ENCODE results near the gene ADH4. TPM values are rescaled to one million over a fixed set of nuclear protein-coding genes. Genes with fewer than 3 reads are reported as not detected.
"Not testable (repeated sequence)": the region's sequence is repeated elsewhere in the genome, so short reads cannot be mapped to it uniquely, and the experiment has no call there.

The ADH4 gene
- polyA plus RNA-seq (2012; rRNA removed), result not detected in 2 replicates
- polyA plus RNA-seq (2012; cell fraction: cytosol; rRNA removed), result not detected in 2 replicates
- not detected in 2 replicates for polyA plus RNA-seq (2012; cell fraction: nucleus; rRNA removed)

GRCh38 chr4:99144070-99144469 is at the start of gene ADH4:
ADH4 (minus strand) TSS chr4:99144297; CDS start chr4:99144222, 75 bp downstream.
- H3K27me3 ChIP-seq (ENCODE audit: insufficient read depth), result no peaks in the 10 kb centered on the region
- DNase-seq, result no peak
- no peak within 1 kb of the TSS for H3K27ac ChIP-seq (ENCODE audit: low read depth in 2 of 2, low read length in 1 of 2)
- H4K20me1 ChIP-seq (ENCODE audit: insufficient read depth), result no peaks in the 10 kb centered on the region
- no peak within 1 kb of the TSS for H3K9ac ChIP-seq
- H2AFZ ChIP-seq (ENCODE audit: low read depth), result 0 out of 2 replicates have a peak within 1 kb of the TSS, but pooled peaks have one; percentile 30
- ChIA-PET CTCF (no interaction called here), POLR2A (no interaction called here)
- no peaks in the 10 kb centered on the region for H3K36me3 ChIP-seq (replicated peaks in 1 of 2; ENCODE audit: control insufficient read depth in 1 of 2, insufficient read depth in 2 of 2, low read length in 1 of 2)
- H3K4me2 ChIP-seq, result no peak within 1 kb of the TSS
- no peaks in the 10 kb centered on the region for H3K9me3 ChIP-seq
- 74% methylated on average over 2 of the region's 2 CpGs for WGBS (ENCODE audit: low lambda C conversion rate)
- no peaks in the 10 kb centered on the region for H3K9me2 ChIP-seq
- H3K4me1 ChIP-seq (ENCODE audit: control insufficient read depth in 1 of 2, insufficient read depth in 2 of 2, low read depth in 1 of 2, low read length in 1 of 2), result no peaks in the 10 kb centered on the region
- no peaks in the 10 kb centered on the region for H3K79me2 ChIP-seq (ENCODE audit: insufficient read depth)
- no peaks in the 10 kb centered on the region for H3F3A ChIP-seq (replicated peaks; ENCODE audit: insufficient read depth)
- TF ChIP-seq FOXJ3 (CRISPR knock-in tag; IDR thresholded peaks at IDR 0.05) (no peak), GATA2 (CRISPR knock-in tag; IDR thresholded peaks at IDR 0.05) (no peak), NRF1 (IDR thresholded peaks at IDR 0.05; ENCODE audit: low read depth, low read length) (no peak), MAX (IDR thresholded peaks at IDR 0.05; ENCODE audit: low read depth) (no peak), MXI1 (IDR thresholded peaks at IDR 0.05; ENCODE audit: low read depth, low read length) (no peak), TEAD4 (IDR thresholded peaks at IDR 0.05; ENCODE audit: borderline replicate concordance, insufficient read depth) (no peak), POLR2AphosphoS5 (IDR thresholded peaks at IDR 0.05; ENCODE audit: low read depth, low read length) (no peak), JUND (IDR thresholded peaks at IDR 0.05) (no peak), GABPA (IDR thresholded peaks at IDR 0.05; ENCODE audit: low read depth) (no peak), MEF2A (IDR thresholded peaks at IDR 0.05; ENCODE audit: borderline replicate concordance, low read depth) (no peak), ZBTB33 (IDR thresholded peaks at IDR 0.05; ENCODE audit: borderline replicate concordance, low read depth) (no peak), ELF1 (IDR thresholded peaks at IDR 0.05) (no peak), RXRA (IDR thresholded peaks at IDR 0.05; ENCODE audit: borderline replicate concordance, low read depth) (no peak), YY1 (IDR thresholded peaks at IDR 0.05; ENCODE audit: low read depth) (no peak)
- no peak within 1 kb of the TSS for H3K4me3 ChIP-seq (ENCODE audit: low read depth in 2 of 2, low read length in 1 of 2)

- ChIA-PET POLR2A (no interaction called here), CTCF (no interaction called here)
- TF ChIP-seq FOSL2 (IDR thresholded peaks at IDR 0.05; ENCODE audit: borderline replicate concordance, low read depth) (no peak), MAX (IDR thresholded peaks at IDR 0.05; ENCODE audit: low read depth) (no peak), TAF1 (IDR thresholded peaks at IDR 0.05; ENCODE audit: borderline replicate concordance, low read depth, low read length) (no peak), TCF12 (IDR thresholded peaks at IDR 0.05) (no peak), RXRA (IDR thresholded peaks at IDR 0.05; ENCODE audit: borderline replicate concordance, low read depth) (no peak), JUND (IDR thresholded peaks at IDR 0.05) (no peak), RCOR1 (IDR thresholded peaks at IDR 0.05; ENCODE audit: low read length) (no peak), MXI1 (IDR thresholded peaks at IDR 0.05; ENCODE audit: low read depth, low read length) (no peak), NFIC (IDR thresholded peaks at IDR 0.05; ENCODE audit: borderline replicate concordance) (no peak), EP300 (IDR thresholded peaks at IDR 0.05; ENCODE audit: borderline replicate concordance in 1 of 2, low read depth in 1 of 2, low read length in 1 of 2) (no peak)
- Histone ChIP-seq H3K9me3 (no peaks in the 10 kb centered on the region), H3K9me2 (no peaks in the 10 kb centered on the region), H3K36me3 (replicated peaks in 1 of 2; ENCODE audit: control insufficient read depth in 1 of 2, insufficient read depth in 2 of 2, low read length in 1 of 2) (no peaks in the 10 kb centered on the region), H4K20me1 (ENCODE audit: insufficient read depth) (no peaks in the 10 kb centered on the region), H3K4me1 (ENCODE audit: control insufficient read depth in 1 of 2, insufficient read depth in 2 of 2, low read depth in 1 of 2, low read length in 1 of 2) (no peaks in the 10 kb centered on the region), H3K4me2 (no peak overlapping the region), H3K27me3 (ENCODE audit: insufficient read depth) (no peaks in the 10 kb centered on the region), H3K9ac (no peak overlapping the region), H2AFZ (ENCODE audit: low read depth) (no peak overlapping the region), H3K79me2 (ENCODE audit: insufficient read depth) (no peaks in the 10 kb centered on the region), H3K4me3 (ENCODE audit: low read depth in 2 of 2, low read length in 1 of 2) (no peak overlapping the region), H3F3A (replicated peaks; ENCODE audit: insufficient read depth) (no peaks in the 10 kb centered on the region), H3K27ac (ENCODE audit: low read depth in 2 of 2, low read length in 1 of 2) (no peak overlapping the region)
- WGBS (ENCODE audit: low lambda C conversion rate), result 29% methylated on average over 5 of the region's 5 CpGs
- DNase-seq, result no peak
Measured at GRCh38 chr4:99190336-99190735, 46.2 kb upstream of the ADH4 start.

GRCh38 chr4:99189900-99190299 is 45.8 kb upstream of the ADH4 start:
- H4K20me1 ChIP-seq (ENCODE audit: insufficient read depth); H3K79me2 ChIP-seq (ENCODE audit: insufficient read depth); H2AFZ ChIP-seq (ENCODE audit: low read depth); H3K9ac ChIP-seq; H3K9me3 ChIP-seq; H3K4me3 ChIP-seq (ENCODE audit: low read depth in 2 of 2, low read length in 1 of 2); H3K4me1 ChIP-seq (ENCODE audit: control insufficient read depth in 1 of 2, insufficient read depth in 2 of 2, low read depth in 1 of 2, low read length in 1 of 2); H3K27ac ChIP-seq (ENCODE audit: low read depth in 2 of 2, low read length in 1 of 2); H3F3A ChIP-seq (replicated peaks; ENCODE audit: insufficient read depth); H3K27me3 ChIP-seq (ENCODE audit: insufficient read depth); DNase-seq; H3K36me3 ChIP-seq (replicated peaks in 1 of 2; ENCODE audit: control insufficient read depth in 1 of 2, insufficient read depth in 2 of 2, low read length in 1 of 2); CTCF ChIA-PET; H3K9me2 ChIP-seq; POLR2A ChIA-PET; H3K4me2 ChIP-seq: not testable (repeated sequence)
- WGBS (ENCODE audit: low lambda C conversion rate), result 75% methylated on average over 3 of the region's 3 CpGs
